ENCODE data around the gene MPC1.

DNA sequence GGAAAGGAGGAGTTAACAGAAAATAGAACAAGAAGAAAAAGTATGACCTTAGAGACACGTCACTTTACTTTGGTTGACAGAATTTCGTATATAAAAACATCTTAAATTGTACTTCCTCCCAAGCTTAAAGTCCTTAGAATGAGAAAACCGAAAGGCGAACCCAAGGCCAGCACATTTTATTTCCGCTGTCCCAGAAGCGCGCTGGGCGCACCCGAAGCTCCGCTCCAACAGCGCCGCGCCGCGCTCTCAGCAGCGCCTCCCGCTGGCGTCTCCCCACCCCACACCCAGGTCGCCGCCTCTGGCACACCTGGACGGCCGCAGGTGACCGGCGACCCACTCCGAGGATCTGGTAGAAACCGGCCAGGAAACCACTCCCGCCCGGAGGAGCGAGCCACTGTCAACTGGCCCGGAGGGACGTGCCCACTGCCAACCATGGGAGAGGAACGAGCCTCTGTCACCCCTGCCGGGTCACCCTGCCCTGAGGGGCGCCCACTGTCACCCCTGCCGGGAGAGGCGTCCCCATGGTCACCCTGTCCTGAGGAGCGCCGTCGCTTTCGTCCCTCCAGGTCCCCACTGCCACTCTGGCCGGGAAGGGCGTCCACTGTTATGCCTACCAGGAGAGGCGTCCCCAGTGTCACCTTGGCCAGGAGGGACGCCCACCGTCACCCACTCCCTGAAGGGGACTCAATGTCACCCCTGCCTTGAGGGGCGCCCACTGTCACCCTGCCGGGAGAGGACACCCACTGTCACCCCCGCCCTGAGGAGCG, 824 bp downstream of the MPC1 start:
- TF ChIP-seq CTCF (IDR thresholded peaks at IDR 0.05), result peak; percentile 80
- TF ChIP-seq ZFX (IDR thresholded peaks at IDR 0.05; ENCODE audit: borderline replicate concordance), result no peak
